Raji (cell line): ENCODE data around the gene TBCCD1.

Experiments
- POLR2A ChIP-seq: IDR thresholded peaks from 2 replicates; pipeline ENCODE4 v1.6.1; 2011; ENCODE audit warnings: low read depth, low read length, control low read depth; ENCODE audit not compliant: insufficient read depth

TBCCD1 gene

GRCh38 chr3:186577521-186577920 is 10.4 kb upstream of the TBCCD1 start:
- no peak for TF ChIP-seq POLR2A

- TF ChIP-seq POLR2A: no peak
These were observed 4.5 kb upstream of the TBCCD1 start for GRCh38 chr3:186571644-186572013.

- no peak for TF ChIP-seq POLR2A
These were observed 4.0 kb upstream of the TBCCD1 start for GRCh38 chr3:186570941-186571643.

- peak; percentile 96 for TF ChIP-seq POLR2A
These were observed 3.2 kb upstream of the TBCCD1 start, which contains the start of gene DNAJB11 for GRCh38 chr3:186570096-186570940. Gene DNAJB11, plus strand, starts transcription at chr3:186570720. Its CDS starts 178 bp downstream, at chr3:186570898.

GRCh38 chr3:186569779-186570095 is 2.6 kb upstream of the TBCCD1 start:
- TF ChIP-seq POLR2A: no peak

- TF ChIP-seq POLR2A: no peak
These were observed 417 bp downstream of the TBCCD1 start for GRCh38 chr3:186566772-186567071.

GRCh38 chr3:186564586-186564985 is 2.6 kb downstream of the TBCCD1 start:
- no peak for TF ChIP-seq POLR2A

- no peak for TF ChIP-seq POLR2A
These were observed 14.6 kb downstream of the TBCCD1 start for GRCh38 chr3:186552408-186553031.

GRCh38 chr3:186551387-186551786 is 15.8 kb downstream of the TBCCD1 start:
- no peak for TF ChIP-seq POLR2A

- no peak for TF ChIP-seq POLR2A
These were observed 17.6 kb downstream of the TBCCD1 start for GRCh38 chr3:186549497-186549896.

GRCh38 chr3:186544281-186544680 is 22.9 kb downstream of the TBCCD1 start, which contains the start of gene CRYGS:
Gene CRYGS, minus strand, starts transcription at chr3:186544380. Its CDS starts 54 bp downstream, at chr3:186544326.
- TF ChIP-seq POLR2A: no peak

- no peak for TF ChIP-seq POLR2A
These were observed 26.3 kb downstream of the TBCCD1 start for GRCh38 chr3:186540835-186541226.

- no peak for TF ChIP-seq POLR2A
These were observed 26.8 kb downstream of the TBCCD1 start for GRCh38 chr3:186540221-186540834.

GRCh38 chr3:186538779-186539178 is 28.4 kb downstream of the TBCCD1 start:
- TF ChIP-seq POLR2A: no peak
